ENCODE measurements around the gene XYLT1.

The XYLT1 gene

GRCh38 chr16:17358846-17359245 lies 111.9 kb downstream of the XYLT1 start:
- H3K23ac ChIP-seq (ENCODE audit: low read length in 2 of 2) = no peak overlapping the region
- no peak overlapping the region for H3K4me3 ChIP-seq (ENCODE audit: insufficient read depth in 1 of 2, low read depth in 1 of 2, low read length in 2 of 2)
- no peak overlapping the region for H4K91ac ChIP-seq (ENCODE audit: low read length)
- no peak overlapping the region for H2AK5ac ChIP-seq (ENCODE audit: low read length, severe bottlenecking)
- no peaks in the 10 kb centered on the region for H3K4me1 ChIP-seq (ENCODE audit: control insufficient read depth, insufficient read depth, low read depth, low read length)
- DNase-seq = no peak
- no peaks in the 10 kb centered on the region for H3K27me3 ChIP-seq (ENCODE audit: control insufficient read depth in 1 of 2, insufficient read depth in 1 of 2, low read length in 2 of 2)
- no peak overlapping the region for H3K4me2 ChIP-seq (ENCODE audit: low read length, poor library complexity, severe bottlenecking)
- H4K8ac ChIP-seq (ENCODE audit: low read length) = no peak overlapping the region
- no peak overlapping the region for H3K18ac ChIP-seq (ENCODE audit: low read depth in 1 of 2, low read length in 2 of 2)
- peaks cover 0 to 24% of the 10 kb centered on the region in 2 experiments for H3K36me3 ChIP-seq (ENCODE audit: control insufficient read depth in 1 of 2, insufficient read depth in 2 of 2, low read depth in 1 of 2, low read length in 2 of 2)
- H2BK120ac ChIP-seq (ENCODE audit: low read depth, low read length) = no peak overlapping the region
- H2AFZ ChIP-seq (ENCODE audit: low read depth, low read length) = no peak overlapping the region
- H2BK15ac ChIP-seq (ENCODE audit: low read depth, poor library complexity, severe bottlenecking) = no peak overlapping the region
- no peak overlapping the region for H2BK12ac ChIP-seq (ENCODE audit: low read length in 2 of 2)
- no peak overlapping the region for H2BK5ac ChIP-seq (ENCODE audit: low read depth, low read length, poor library complexity, severe bottlenecking)
- no peak overlapping the region for H3K27ac ChIP-seq (ENCODE audit: low read length, poor library complexity, severe bottlenecking)
- no peak overlapping the region for H3K9ac ChIP-seq (ENCODE audit: low read length)
- no peak overlapping the region for H3K4ac ChIP-seq (ENCODE audit: low read depth in 1 of 2, low read length in 2 of 2)
- WGBS = 76% methylated on average over 3 of the region's 3 CpGs
- no peaks in the 10 kb centered on the region for H3K9me3 ChIP-seq (ENCODE audit: control insufficient read depth, low read length)
- H3K79me1 ChIP-seq (replicated peaks; ENCODE audit: low read length, poor library complexity, severe bottlenecking) = no peaks in the 10 kb centered on the region
- no peak overlapping the region for H3K14ac ChIP-seq (ENCODE audit: low read length in 2 of 2)

DNA sequence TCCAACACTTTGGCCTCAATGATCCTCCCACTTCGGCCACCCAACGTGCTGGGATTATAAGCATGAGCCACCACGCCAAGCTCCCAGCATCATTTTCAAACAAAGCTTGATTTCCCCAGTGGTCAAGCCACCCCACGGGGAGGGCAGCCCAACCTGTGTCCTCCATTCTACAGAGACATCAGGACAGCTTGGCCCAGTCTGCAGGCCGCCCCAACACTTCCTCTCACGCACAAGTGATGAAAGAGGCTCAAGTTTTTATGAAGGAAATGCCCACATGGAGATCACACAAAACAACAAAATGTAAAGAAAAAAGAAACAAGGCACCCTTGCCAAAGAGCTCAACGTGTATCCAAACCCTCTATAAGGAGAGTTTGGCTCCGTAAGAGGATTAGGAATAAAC lies 112.4 kb downstream of the XYLT1 start:
- WGBS = 80% methylated on average over 8 of the region's 8 CpGs
- Histone ChIP-seq H4K91ac (ENCODE audit: low read length) (no peak overlapping the region), H4K8ac (ENCODE audit: low read length) (no peak overlapping the region), H3K27ac (ENCODE audit: low read length, poor library complexity, severe bottlenecking) (no peak overlapping the region), H3K14ac (ENCODE audit: low read length in 2 of 2) (no peak overlapping the region), H3K9me3 (ENCODE audit: control insufficient read depth, low read length) (no peaks in the 10 kb centered on the region), H3K36me3 (ENCODE audit: control insufficient read depth in 1 of 2, insufficient read depth in 2 of 2, low read depth in 1 of 2, low read length in 2 of 2) (peaks cover 0 to 29% of the 10 kb centered on the region in 2 experiments), H2BK12ac (ENCODE audit: low read length in 2 of 2) (no peak overlapping the region), H3K79me1 (replicated peaks; ENCODE audit: low read length, poor library complexity, severe bottlenecking) (no peaks in the 10 kb centered on the region), H3K4me1 (ENCODE audit: control insufficient read depth, insufficient read depth, low read depth, low read length) (no peaks in the 10 kb centered on the region), H3K27me3 (ENCODE audit: control insufficient read depth in 1 of 2, insufficient read depth in 1 of 2, low read length in 2 of 2) (no peaks in the 10 kb centered on the region), H3K4ac (ENCODE audit: low read depth in 1 of 2, low read length in 2 of 2) (no peak overlapping the region), H3K4me2 (ENCODE audit: low read length, poor library complexity, severe bottlenecking) (no peak overlapping the region), H2BK5ac (ENCODE audit: low read depth, low read length, poor library complexity, severe bottlenecking) (no peak overlapping the region), H2AFZ (ENCODE audit: low read depth, low read length) (no peak overlapping the region), H2BK120ac (ENCODE audit: low read depth, low read length) (no peak overlapping the region), H2BK15ac (ENCODE audit: low read depth, poor library complexity, severe bottlenecking) (no peak overlapping the region), H3K18ac (ENCODE audit: low read depth in 1 of 2, low read length in 2 of 2) (no peak overlapping the region), H2AK5ac (ENCODE audit: low read length, severe bottlenecking) (no peak overlapping the region), H3K23ac (ENCODE audit: low read length in 2 of 2) (no peak overlapping the region), H3K4me3 (ENCODE audit: insufficient read depth in 1 of 2, low read depth in 1 of 2, low read length in 2 of 2) (no peak overlapping the region), H3K9ac (ENCODE audit: low read length) (no peak overlapping the region)
- DNase-seq = no peak

DNA sequence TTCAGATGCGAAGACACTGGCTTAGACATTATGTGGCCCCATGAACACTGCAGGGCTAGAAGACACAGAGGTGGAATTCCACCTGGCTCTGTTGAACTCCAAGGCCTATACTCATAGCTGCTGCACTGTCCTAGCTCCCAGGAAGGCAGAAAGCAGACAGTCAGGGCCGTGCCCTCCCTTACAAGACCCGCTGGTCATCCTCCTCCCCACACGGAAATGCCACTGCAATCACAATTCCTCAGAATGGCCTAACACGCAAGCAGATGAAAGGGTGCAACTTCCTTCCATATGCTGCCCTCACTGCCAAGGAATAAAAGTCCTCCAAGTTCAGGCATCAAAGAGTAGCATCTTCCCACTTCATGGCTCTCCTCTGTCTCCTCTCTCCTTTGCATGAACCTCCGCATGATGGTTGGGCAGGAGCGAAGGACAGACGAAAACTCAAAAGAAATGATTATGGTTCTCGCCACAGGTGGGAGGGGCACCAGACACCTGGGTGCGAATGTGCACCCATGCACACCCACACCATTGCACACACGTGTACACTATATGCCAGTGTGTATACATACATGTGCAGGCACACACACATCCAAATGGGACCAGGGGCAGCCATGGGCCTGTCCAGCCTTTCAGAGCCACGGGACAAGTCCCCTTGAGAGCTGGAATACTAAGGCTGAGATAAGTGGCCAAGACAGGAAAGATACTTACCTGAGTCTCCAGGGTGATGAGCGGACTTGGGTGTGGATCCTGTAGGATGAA lies 113.3 kb downstream of the XYLT1 start:
- Histone ChIP-seq H3K27me3 (ENCODE audit: control insufficient read depth in 1 of 2, insufficient read depth in 1 of 2, low read length in 2 of 2) (no peaks in the 10 kb centered on the region), H3K14ac (ENCODE audit: low read length in 2 of 2) (no peak overlapping the region), H4K8ac (ENCODE audit: low read length) (no peak overlapping the region), H4K91ac (ENCODE audit: low read length) (no peak overlapping the region), H2BK120ac (ENCODE audit: low read depth, low read length) (no peak overlapping the region), H3K9ac (ENCODE audit: low read length) (no peak overlapping the region), H3K4me1 (ENCODE audit: control insufficient read depth, insufficient read depth, low read depth, low read length) (no peaks in the 10 kb centered on the region), H3K4me2 (ENCODE audit: low read length, poor library complexity, severe bottlenecking) (no peak overlapping the region), H3K36me3 (ENCODE audit: control insufficient read depth in 1 of 2, insufficient read depth in 2 of 2, low read depth in 1 of 2, low read length in 2 of 2) (peaks cover 0 to 34% of the 10 kb centered on the region in 2 experiments), H2AK5ac (ENCODE audit: low read length, severe bottlenecking) (no peak overlapping the region), H2BK12ac (ENCODE audit: low read length in 2 of 2) (no peak overlapping the region), H3K23ac (ENCODE audit: low read length in 2 of 2) (no peak overlapping the region), H3K4ac (ENCODE audit: low read depth in 1 of 2, low read length in 2 of 2) (no peak overlapping the region), H3K79me1 (replicated peaks; ENCODE audit: low read length, poor library complexity, severe bottlenecking) (no peaks in the 10 kb centered on the region), H2BK5ac (ENCODE audit: low read depth, low read length, poor library complexity, severe bottlenecking) (no peak overlapping the region), H3K9me3 (ENCODE audit: control insufficient read depth, low read length) (no peaks in the 10 kb centered on the region), H2BK15ac (ENCODE audit: low read depth, poor library complexity, severe bottlenecking) (no peak overlapping the region), H3K27ac (ENCODE audit: low read length, poor library complexity, severe bottlenecking) (no peak overlapping the region), H2AFZ (ENCODE audit: low read depth, low read length) (no peak overlapping the region), H3K18ac (ENCODE audit: low read depth in 1 of 2, low read length in 2 of 2) (no peak overlapping the region), H3K4me3 (ENCODE audit: insufficient read depth in 1 of 2, low read depth in 1 of 2, low read length in 2 of 2) (no peak overlapping the region)
- DNase-seq = no peak
- 86% methylated on average over 12 of the region's 13 CpGs for WGBS

GRCh38 chr16:17356243-17356933 lies 114.4 kb downstream of the XYLT1 start:
- Histone ChIP-seq H2BK15ac (ENCODE audit: low read depth, poor library complexity, severe bottlenecking) (no peak overlapping the region), H3K27ac (ENCODE audit: low read length, poor library complexity, severe bottlenecking) (no peak overlapping the region), H3K4me3 (ENCODE audit: insufficient read depth in 1 of 2, low read depth in 1 of 2, low read length in 2 of 2) (no peak overlapping the region), H4K91ac (ENCODE audit: low read length) (no peak overlapping the region), H2AFZ (ENCODE audit: low read depth, low read length) (no peak overlapping the region), H3K9ac (ENCODE audit: low read length) (no peak overlapping the region), H3K4me1 (ENCODE audit: control insufficient read depth, insufficient read depth, low read depth, low read length) (no peaks in the 10 kb centered on the region), H3K4ac (ENCODE audit: low read depth in 1 of 2, low read length in 2 of 2) (no peak overlapping the region), H3K14ac (ENCODE audit: low read length in 2 of 2) (no peak overlapping the region), H4K8ac (ENCODE audit: low read length) (no peak overlapping the region), H2BK12ac (ENCODE audit: low read length in 2 of 2) (no peak overlapping the region), H3K4me2 (ENCODE audit: low read length, poor library complexity, severe bottlenecking) (no peak overlapping the region), H3K36me3 (ENCODE audit: control insufficient read depth in 1 of 2, insufficient read depth in 2 of 2, low read depth in 1 of 2, low read length in 2 of 2) (peaks cover 0 to 34% of the 10 kb centered on the region in 2 experiments), H2AK5ac (ENCODE audit: low read length, severe bottlenecking) (no peak overlapping the region), H2BK120ac (ENCODE audit: low read depth, low read length) (no peak overlapping the region), H2BK5ac (ENCODE audit: low read depth, low read length, poor library complexity, severe bottlenecking) (no peak overlapping the region), H3K27me3 (ENCODE audit: control insufficient read depth in 1 of 2, insufficient read depth in 1 of 2, low read length in 2 of 2) (no peaks in the 10 kb centered on the region), H3K9me3 (ENCODE audit: control insufficient read depth, low read length) (no peaks in the 10 kb centered on the region), H3K23ac (ENCODE audit: low read length in 2 of 2) (no peak overlapping the region), H3K79me1 (replicated peaks; ENCODE audit: low read length, poor library complexity, severe bottlenecking) (no peaks in the 10 kb centered on the region), H3K18ac (ENCODE audit: low read depth in 1 of 2, low read length in 2 of 2) (no peak overlapping the region)
- 67% methylated on average over 11 of the region's 11 CpGs for WGBS
- no peak for DNase-seq

Measured in mesenchymal stem cell (in vitro differentiated cells and primary cell).